Cardiac muscle cell (in vitro differentiated cells and primary cell): ENCODE results near the gene FBLN2. TPM values are rescaled to one million over a fixed set of nuclear protein-coding genes. Genes with fewer than 3 reads are reported as not detected.

Experiments
- DNase-seq, 2 donors: peaks; one replicate each; pipeline versions ENCODE4 v3.0.0 to v3.0.0-alpha.2; 2010 to 2017; ENCODE audit warnings: low read depth in 1 of 2, low spot score in 1 of 2
- H3K27ac ChIP-seq: fragments of 200-600 bp; sonication (generic); 2 replicates; pipeline ENCODE4 v1.5.1; 2016
- H3K27me3 ChIP-seq: fragments of 200-600 bp; sonication (generic); 2 replicates; pipeline ENCODE4 v1.6.0; 2016; ENCODE audit warnings: control low read depth
- H3K36me3 ChIP-seq: fragments of 200-600 bp; sonication (generic); 2 replicates; pipeline ENCODE4 v1.5.1; 2016; ENCODE audit warnings: control low read depth
- H3K4me1 ChIP-seq: fragments of 200-600 bp; sonication (generic); 2 replicates; pipeline ENCODE4 v1.8.1; 2017; ENCODE audit warnings: low read depth, mild to moderate bottlenecking, mixed run types
- H3K4me3 ChIP-seq: fragments of 200-600 bp; sonication (generic); 2 replicates; pipeline ENCODE4 v1.5.1; 2016; ENCODE audit warnings: mild to moderate bottlenecking
- H3K9me3 ChIP-seq: fragments of 200-600 bp; sonication (generic); 2 replicates; pipeline ENCODE4 v1.5.1; 2017; ENCODE audit warnings: low read depth, mild to moderate bottlenecking, control low read depth
- CTCF ChIP-seq: IDR thresholded peaks from 2 replicates; pipeline ENCODE4 v1.5.1; 2012; ENCODE audit warnings: low read depth, mild to moderate bottlenecking, low read length
- polyA plus RNA-seq: library from polyadenylated mRNA; unstranded; fragments of >200 nt; fragmentation: Nextera tagmentation; extraction: Ambion mirVana; gene quantifications from 2 replicates; pipeline ENCODE4 v1.2.1, GENCODE V29; 2016
- total RNA-seq: library from RNA; depleted of rRNA; stranded (reverse); fragments of >200 nt; gene quantifications from 2 replicates; pipeline ENCODE4 v1.2.3, GENCODE V29; 2016

Gene FBLN2
- total and polyA plus RNA-seq, 2 experiments from 2014 or later: 19.3 to 42.4 TPM

DNA sequence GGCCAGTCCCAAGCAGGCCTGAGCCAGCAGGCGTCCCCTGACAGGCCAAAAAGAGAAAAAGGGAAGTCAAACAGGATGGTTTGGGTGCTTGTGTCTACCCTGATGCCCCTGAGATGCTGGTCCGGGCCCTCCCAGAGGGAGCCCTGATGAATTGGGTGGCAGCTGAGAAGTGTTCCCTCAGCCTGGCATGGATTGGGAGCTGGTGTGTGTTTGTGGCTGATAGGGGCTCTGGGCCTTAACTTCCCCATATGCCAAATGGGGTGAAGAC is 1.4 kb downstream of the FBLN2 start:
- DNase-seq: no peak
- Histone ChIP-seq H3K27ac (no peak overlapping the region), H3K4me3 (no peak overlapping the region), H3K27me3 (no peaks in the 10 kb centered on the region), H3K36me3 (no peaks in the 10 kb centered on the region), H3K9me3 (no peaks in the 10 kb centered on the region), H3K4me1 (peaks cover 14% of the 10 kb centered on the region)
- TF ChIP-seq CTCF: no peak

DNA sequence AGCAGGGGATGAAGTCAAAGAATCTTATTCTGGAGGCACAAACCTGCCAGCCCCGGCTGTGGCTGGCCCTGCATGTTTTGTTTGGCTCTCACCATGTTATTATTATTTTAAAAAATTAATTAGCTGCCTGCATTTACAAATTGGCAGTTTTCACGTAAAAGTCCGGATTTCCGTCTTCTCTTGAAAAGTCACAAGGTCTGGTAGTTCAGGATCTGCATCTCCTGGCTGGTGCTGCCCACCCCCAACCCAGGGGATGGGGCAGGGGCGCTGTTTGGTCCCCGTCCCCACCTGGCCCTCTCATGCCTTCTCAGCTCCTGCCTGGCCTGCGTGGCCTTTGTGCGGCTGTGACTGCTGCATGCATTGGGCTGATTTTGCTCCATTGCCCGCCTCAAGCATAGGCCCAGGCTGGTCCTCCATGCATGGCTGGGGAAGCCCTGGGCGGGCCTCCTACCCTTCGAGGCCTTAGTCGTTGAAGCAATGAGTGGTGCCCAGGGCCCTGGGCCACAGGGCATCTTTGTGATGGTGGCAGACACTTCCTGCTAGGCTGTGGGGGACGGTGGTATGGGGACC is 2.0 kb downstream of the FBLN2 start:
- no peak for TF ChIP-seq CTCF
- Histone ChIP-seq H3K4me3 (no peak overlapping the region), H3K9me3 (no peaks in the 10 kb centered on the region), H3K36me3 (no peaks in the 10 kb centered on the region), H3K27ac (no peak overlapping the region), H3K27me3 (no peaks in the 10 kb centered on the region), H3K4me1 (peaks cover 15% of the 10 kb centered on the region)
- DNase-seq: no peak

DNA sequence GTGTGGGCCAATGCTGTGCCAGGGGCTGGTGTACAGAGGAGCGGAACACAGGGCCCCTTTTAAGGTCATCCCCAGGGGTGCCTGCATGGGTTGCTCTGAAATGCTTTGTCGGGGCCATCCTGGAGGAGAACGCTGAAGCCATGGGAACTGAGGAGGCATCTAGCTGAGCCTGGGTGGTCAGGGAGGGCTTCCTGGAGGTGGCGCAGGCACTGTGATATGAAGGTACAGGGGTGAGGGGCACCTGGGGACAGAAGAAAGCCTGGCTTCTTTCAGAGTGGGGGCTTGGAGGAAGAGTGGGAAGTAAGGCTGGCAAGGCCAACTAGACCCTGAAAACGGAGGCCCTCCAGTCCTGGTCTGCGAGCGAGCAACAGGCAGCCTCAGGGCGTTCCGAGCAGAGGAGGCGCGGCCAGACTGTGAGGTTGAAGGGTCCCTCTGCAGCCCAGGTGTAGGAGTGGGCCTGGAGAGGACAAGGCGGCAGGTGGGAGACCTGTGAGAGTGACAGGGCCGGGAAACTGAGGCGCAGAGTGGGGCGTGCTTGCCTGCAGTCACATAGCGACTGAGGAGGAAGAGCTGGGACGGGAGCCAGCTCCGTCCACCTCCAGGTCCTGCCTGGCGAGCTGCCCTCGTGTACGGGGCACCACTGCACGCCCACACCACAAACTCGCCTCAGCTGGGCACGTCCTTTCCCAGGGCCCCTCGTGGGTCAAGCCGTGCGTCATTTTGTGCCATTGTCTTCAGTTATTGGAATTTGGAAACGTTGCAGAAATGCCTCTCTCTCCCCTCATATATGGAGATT is 4.1 kb downstream of the FBLN2 start:
- no peak for DNase-seq
- H3K27ac ChIP-seq: no peak overlapping the region
- H3K27me3 ChIP-seq: no peaks in the 10 kb centered on the region
- no peaks in the 10 kb centered on the region for H3K9me3 ChIP-seq
- H3K36me3 ChIP-seq: no peaks in the 10 kb centered on the region
- peaks cover 14% of the 10 kb centered on the region for H3K4me1 ChIP-seq
- no peak for TF ChIP-seq CTCF
- H3K4me3 ChIP-seq: no peak overlapping the region

- H3K9me3 ChIP-seq: no peaks in the 10 kb centered on the region
- H3K36me3 ChIP-seq: no peaks in the 10 kb centered on the region
- no peak for TF ChIP-seq CTCF
- no peak for DNase-seq
- H3K4me1 ChIP-seq: peaks cover 14% of the 10 kb centered on the region
- H3K27ac ChIP-seq: no peak overlapping the region
- no peak overlapping the region for H3K4me3 ChIP-seq
- no peaks in the 10 kb centered on the region for H3K27me3 ChIP-seq
Observed at GRCh38 chr3:13553686-13554085, 4.8 kb downstream of the FBLN2 start.

- Histone ChIP-seq H3K4me3 (no peak overlapping the region), H3K27me3 (no peaks in the 10 kb centered on the region), H3K9me3 (no peaks in the 10 kb centered on the region), H3K4me1 (peaks cover 14% of the 10 kb centered on the region), H3K36me3 (no peaks in the 10 kb centered on the region), H3K27ac (peak overlapping the region; percentile 69)
- no peak for TF ChIP-seq CTCF
- no peak for DNase-seq
Observed at GRCh38 chr3:13555753-13556152, 6.8 kb downstream of the FBLN2 start.
